SIG-M5 (cell line): ENCODE measurements around the gene ACTN2.
"Not testable (repeated sequence)": the region's sequence is repeated elsewhere in the genome, so short reads cannot be mapped to it uniquely, and the experiment has no call there.

Experiments used
- DNase-seq: peaks from one replicate; lab custom pipeline; 2025; lab: John Stamatoyannopoulos, UW

Gene ACTN2

GRCh38 chr1:236685917-236686814, at the start of gene ACTN2:
TSS of gene ACTN2 (plus strand) at chr1:236686499. CDS start at chr1:236686674, 175 bp downstream.
- DNase-seq, result no peak

GRCh38 chr1:236638945-236639344, 47.4 kb upstream of the ACTN2 start:
- DNase-seq, result no peak

- DNase-seq, result no peak
These were observed 46.6 kb upstream of the ACTN2 start for GRCh38 chr1:236639686-236640085.

- DNase-seq, result no peak
These were observed 43.5 kb upstream of the ACTN2 start for GRCh38 chr1:236642763-236643162.

GRCh38 chr1:236645016-236645680, 41.2 kb upstream of the ACTN2 start:
- DNase-seq, result no peak

- no peak for DNase-seq
These were observed 31.8 kb upstream of the ACTN2 start for GRCh38 chr1:236654511-236654910.

GRCh38 chr1:236654957-236655356, 31.3 kb upstream of the ACTN2 start:
- no peak for DNase-seq

- DNase-seq, result no peak
These were observed 28.9 kb upstream of the ACTN2 start for GRCh38 chr1:236657398-236657797.

- DNase-seq, result no peak
These were observed 26.3 kb upstream of the ACTN2 start for GRCh38 chr1:236659792-236660587.

GRCh38 chr1:236663934-236664333, 22.4 kb upstream of the ACTN2 start:
- DNase-seq, result no peak

- not testable (repeated sequence) for DNase-seq
These were observed 17.4 kb upstream of the ACTN2 start for GRCh38 chr1:236668909-236669308.

GRCh38 chr1:236670060-236670459, 16.2 kb upstream of the ACTN2 start:
- DNase-seq, result no peak

GRCh38 chr1:236673289-236673919, 12.9 kb upstream of the ACTN2 start:
- DNase-seq, result no peak

GRCh38 chr1:236677641-236678235, 8.6 kb upstream of the ACTN2 start:
- peak; percentile 15 for DNase-seq

GRCh38 chr1:236681219-236681618, 5.1 kb upstream of the ACTN2 start:
- DNase-seq, result no peak

- no peak for DNase-seq
These were observed 938 bp upstream of the ACTN2 start for GRCh38 chr1:236685205-236685916.

- DNase-seq, result no peak
These were observed 489 bp downstream of the ACTN2 start for GRCh38 chr1:236686815-236687160.

- DNase-seq, result no peak
These were observed 974 bp downstream of the ACTN2 start for GRCh38 chr1:236687273-236687672.

GRCh38 chr1:236688705-236689104, 2.4 kb downstream of the ACTN2 start:
- no peak for DNase-seq

GRCh38 chr1:236689713-236690569, 3.6 kb downstream of the ACTN2 start:
- DNase-seq, result no peak
